ENCODE data around the gene MRPS16. TPM values are rescaled to one million over a fixed set of nuclear protein-coding genes. Genes with fewer than 3 reads are reported as not detected.

Gene MRPS16
- total and polyA plus RNA-seq, 2 of the 13 experiments (the other 11 are each of a cell fraction or from before 2014, with no cell fraction given), result 70.1 to 135 TPM

DNA sequence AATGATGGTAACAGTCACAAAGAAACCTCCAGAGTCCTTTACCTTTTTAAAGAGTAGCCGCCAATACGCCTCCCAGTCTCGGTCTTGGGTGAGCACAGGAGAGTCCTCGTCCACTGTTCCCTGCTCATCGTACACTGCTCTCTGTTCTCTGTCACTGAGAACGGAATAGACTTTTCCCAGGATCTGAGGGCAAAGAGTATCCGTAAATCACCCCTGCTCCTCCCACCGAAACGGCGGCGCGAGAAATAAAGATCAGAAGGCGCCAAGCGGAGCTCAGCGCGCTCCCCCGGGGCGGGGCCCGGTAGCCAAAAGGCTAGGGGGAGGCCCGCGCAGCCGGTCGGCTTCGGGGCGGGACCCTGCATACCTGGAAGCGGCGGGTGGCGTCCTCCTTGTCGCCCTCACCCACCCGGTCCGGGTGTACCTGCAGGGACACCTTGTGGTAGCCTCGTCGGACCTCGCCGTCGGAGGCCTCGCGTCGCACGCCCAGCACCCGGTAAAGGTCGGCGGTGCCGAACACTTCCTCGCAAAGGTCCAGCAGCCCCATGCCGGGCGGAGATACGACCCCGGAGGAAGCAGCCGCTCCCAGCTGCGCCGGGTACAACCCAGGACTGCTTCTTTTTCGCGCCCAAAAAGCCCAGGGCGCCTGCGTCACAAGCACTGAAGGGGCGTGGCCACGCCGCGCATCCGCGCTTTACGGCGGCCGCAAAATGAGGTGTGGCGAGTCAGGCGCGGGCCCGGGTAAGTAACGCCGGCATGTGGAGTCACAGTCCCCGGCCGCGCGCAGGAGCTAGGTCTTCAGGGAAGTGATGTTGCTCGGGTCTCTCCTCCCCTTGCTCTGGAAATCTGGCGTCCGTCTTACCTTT lies 5.6 kb downstream of the MRPS16 start, which contains the start of gene DNAJC9 (continued):
- TF ChIP-seq, protein P1, sequence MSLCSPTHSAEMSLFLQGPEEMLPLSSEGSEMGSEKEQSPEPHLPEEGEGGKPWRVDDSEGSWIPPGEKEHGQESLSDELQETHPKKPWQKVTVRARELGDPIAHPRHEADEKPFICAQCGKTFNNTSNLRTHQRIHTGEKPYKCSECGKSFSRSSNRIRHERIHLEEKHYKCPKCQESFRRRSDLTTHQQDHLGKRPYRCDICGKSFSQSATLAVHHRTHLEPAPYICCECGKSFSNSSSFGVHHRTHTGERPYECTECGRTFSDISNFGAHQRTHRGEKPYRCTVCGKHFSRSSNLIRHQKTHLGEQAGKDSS (CRISPR knock-in tag; IDR thresholded peaks at IDR 0.05; ENCODE audit: borderline replicate concordance, low read depth), result peak; percentile 58
- TF ChIP-seq ATF7 (IDR thresholded peaks at IDR 0.05) (no peak), ATF7 (CRISPR knock-in tag; IDR thresholded peaks at IDR 0.05) (no peak), ZNF234 (CRISPR knock-in tag; conservative IDR thresholded peaks at IDR 0.05) (no peak), ZNF431 (CRISPR knock-in tag; IDR thresholded peaks at IDR 0.05; ENCODE audit: borderline replicate concordance, low read depth) (peak; percentile 94; the same call in 1 of the 2 replicates), ZNF607 (CRISPR knock-in tag; IDR thresholded peaks at IDR 0.05; ENCODE audit: borderline replicate concordance) (peak; percentile 48; the same call in 1 of the 2 replicates), SALL2 (CRISPR knock-in tag; IDR thresholded peaks at IDR 0.05) (peak; percentile 94), TBX2 (CRISPR knock-in tag; IDR thresholded peaks at IDR 0.05; ENCODE audit: borderline replicate concordance) (peak; percentile 95), TCF12 (IDR thresholded peaks at IDR 0.05) (no peak), TCF12 (CRISPR knock-in tag; IDR thresholded peaks at IDR 0.05) (peak; percentile 82; the same call in 1 of the 2 replicates), FOSL2 (CRISPR knock-in tag; IDR thresholded peaks at IDR 0.05) (peak; percentile 70), ZMAT3 (CRISPR knock-in tag; conservative IDR thresholded peaks at IDR 0.05) (peak; percentile 90), ZZZ3 (CRISPR knock-in tag; IDR thresholded peaks at IDR 0.05; ENCODE audit: borderline replicate concordance) (peak; percentile 61; the same call in 1 of the 2 replicates)
- TF ChIP-seq, protein P2, sequence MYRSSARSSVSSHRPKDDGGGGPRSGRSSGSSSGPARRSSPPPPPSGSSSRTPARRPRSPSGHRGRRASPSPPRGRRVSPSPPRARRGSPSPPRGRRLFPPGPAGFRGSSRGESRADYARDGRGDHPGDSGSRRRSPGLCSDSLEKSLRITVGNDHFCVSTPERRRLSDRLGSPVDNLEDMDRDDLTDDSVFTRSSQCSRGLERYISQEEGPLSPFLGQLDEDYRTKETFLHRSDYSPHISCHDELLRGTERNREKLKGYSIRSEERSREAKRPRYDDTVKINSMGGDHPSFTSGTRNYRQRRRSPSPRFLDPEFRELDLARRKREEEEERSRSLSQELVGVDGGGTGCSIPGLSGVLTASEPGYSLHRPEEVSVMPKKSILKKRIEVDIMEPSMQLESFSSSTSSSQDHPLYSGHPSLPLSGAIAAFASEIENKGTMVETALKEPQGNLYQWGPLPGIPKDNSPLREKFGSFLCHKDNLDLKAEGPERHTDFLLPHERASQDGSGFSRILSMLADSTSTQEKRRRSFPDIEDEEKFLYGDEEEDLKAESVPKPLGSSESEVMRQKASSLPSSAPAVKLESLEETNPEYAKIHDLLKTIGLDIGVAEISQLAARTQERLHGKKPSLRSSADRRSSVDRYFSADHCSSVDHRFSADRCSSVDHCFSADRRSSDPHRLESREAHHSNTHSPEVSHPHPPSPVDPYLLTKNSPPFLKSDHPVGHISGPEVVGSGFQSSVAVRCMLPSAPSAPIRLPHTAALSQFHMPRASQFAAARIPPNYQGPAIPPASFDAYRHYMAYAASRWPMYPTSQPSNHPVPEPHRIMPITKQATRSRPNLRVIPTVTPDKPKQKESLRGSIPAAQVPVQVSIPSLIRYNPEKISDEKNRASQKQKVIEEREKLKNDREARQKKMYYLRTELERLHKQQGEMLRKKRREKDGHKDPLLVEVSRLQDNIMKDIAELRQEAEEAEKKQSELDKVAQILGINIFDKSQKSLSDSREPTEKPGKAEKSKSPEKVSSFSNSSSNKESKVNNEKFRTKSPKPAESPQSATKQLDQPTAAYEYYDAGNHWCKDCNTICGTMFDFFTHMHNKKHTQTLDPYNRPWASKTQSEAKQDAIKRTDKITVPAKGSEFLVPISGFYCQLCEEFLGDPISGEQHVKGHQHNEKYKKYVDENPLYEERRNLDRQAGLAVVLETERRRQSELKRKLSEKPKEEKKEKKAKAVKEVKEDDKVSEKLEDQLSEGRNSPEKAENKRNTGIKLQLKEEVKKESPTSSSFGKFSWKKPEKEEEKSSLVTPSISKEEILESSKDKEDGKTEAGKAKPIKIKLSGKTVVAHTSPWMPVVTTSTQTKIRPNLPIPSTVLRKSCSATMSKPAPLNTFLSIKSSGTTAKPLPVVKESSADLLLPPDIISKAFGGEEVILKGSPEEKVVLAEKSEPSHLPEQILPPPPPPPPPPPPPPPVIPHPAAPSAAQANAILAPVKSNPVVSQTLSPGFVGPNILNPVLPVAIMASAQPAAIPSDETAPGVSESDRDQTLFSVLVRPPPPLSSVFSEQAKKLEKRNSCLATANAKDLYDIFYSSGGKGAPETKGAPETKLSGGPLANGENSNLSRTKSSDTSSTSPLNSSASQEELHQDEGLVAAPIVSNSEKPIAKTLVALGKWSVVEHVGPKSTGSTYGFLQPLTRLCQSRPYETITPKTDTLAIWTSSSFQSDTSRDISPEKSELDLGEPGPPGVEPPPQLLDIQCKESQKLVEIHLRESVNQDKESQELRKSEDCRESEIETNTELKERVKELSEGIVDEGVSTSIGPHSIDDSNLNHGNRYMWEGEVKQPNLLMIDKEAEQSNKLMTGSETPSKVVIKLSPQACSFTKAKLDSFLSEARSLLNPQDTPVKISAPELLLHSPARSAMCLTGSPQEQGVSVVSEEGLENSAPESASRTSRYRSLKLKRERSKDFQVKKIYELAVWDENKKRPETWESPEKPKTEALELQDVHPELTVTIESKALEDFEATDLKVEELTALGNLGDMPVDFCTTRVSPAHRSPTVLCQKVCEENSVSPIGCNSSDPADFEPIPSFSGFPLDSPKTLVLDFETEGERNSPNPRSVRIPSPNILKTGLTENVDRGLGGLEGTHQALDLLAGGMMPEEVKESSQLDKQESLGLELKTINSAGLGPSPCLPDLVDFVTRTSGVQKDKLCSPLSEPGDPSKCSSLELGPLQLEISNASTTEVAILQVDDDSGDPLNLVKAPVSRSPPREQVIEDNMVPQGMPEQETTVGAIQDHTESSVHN (CRISPR knock-in tag; IDR thresholded peaks at IDR 0.05), result no peak; the same call in 1 of the 2 replicates
- TF ChIP-seq, protein P3, sequence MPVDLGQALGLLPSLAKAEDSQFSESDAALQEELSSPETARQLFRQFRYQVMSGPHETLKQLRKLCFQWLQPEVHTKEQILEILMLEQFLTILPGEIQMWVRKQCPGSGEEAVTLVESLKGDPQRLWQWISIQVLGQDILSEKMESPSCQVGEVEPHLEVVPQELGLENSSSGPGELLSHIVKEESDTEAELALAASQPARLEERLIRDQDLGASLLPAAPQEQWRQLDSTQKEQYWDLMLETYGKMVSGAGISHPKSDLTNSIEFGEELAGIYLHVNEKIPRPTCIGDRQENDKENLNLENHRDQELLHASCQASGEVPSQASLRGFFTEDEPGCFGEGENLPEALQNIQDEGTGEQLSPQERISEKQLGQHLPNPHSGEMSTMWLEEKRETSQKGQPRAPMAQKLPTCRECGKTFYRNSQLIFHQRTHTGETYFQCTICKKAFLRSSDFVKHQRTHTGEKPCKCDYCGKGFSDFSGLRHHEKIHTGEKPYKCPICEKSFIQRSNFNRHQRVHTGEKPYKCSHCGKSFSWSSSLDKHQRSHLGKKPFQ (CRISPR knock-in tag; IDR thresholded peaks at IDR 0.05; ENCODE audit: insufficient replicate concordance), result no peak
- TF ChIP-seq, protein P4, sequence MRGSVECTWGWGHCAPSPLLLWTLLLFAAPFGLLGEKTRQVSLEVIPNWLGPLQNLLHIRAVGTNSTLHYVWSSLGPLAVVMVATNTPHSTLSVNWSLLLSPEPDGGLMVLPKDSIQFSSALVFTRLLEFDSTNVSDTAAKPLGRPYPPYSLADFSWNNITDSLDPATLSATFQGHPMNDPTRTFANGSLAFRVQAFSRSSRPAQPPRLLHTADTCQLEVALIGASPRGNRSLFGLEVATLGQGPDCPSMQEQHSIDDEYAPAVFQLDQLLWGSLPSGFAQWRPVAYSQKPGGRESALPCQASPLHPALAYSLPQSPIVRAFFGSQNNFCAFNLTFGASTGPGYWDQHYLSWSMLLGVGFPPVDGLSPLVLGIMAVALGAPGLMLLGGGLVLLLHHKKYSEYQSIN (CRISPR knock-in tag; IDR thresholded peaks at IDR 0.05; ENCODE audit: borderline replicate concordance), result no peak
